Measurements from ENCODE around the gene SUPT3H. TPM values are rescaled to one million over a fixed set of nuclear protein-coding genes. Genes with fewer than 3 reads are reported as not detected.

Gene SUPT3H
- total and polyA plus RNA-seq, 2 of the 13 experiments (the other 11 are each of a cell fraction or from before 2014, with no cell fraction given), result 11.9 to 36.1 TPM

DNA sequence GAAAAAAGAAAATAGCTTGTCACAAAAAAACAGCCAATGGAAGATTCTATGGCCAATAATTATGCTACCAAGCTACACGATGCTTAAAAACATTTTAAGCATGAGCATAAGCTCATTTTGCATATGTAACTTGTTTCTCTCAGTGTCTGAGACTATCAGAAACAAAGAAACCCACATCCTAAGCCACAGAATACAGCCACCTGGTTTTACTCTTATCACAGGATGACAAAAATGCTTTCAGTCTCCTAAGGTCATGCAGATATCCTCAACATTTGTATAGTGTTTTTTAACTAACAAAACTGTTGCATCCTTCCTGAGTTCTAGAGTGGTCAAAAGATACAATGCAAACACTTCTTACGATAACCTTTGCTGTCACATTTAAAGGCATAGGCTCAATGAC lies 221.7 kb downstream of the SUPT3H start (continued):
- TF ChIP-seq ARID5B (CRISPR knock-in tag; IDR thresholded peaks at IDR 0.05) (no peak), BRF2 (CRISPR knock-in tag; IDR thresholded peaks at IDR 0.05) (no peak), KMT2B (CRISPR knock-in tag; IDR thresholded peaks at IDR 0.05) (no peak), RXRB (CRISPR knock-in tag; IDR thresholded peaks at IDR 0.05; ENCODE audit: borderline replicate concordance) (no peak)
- TF ChIP-seq, protein P1, sequence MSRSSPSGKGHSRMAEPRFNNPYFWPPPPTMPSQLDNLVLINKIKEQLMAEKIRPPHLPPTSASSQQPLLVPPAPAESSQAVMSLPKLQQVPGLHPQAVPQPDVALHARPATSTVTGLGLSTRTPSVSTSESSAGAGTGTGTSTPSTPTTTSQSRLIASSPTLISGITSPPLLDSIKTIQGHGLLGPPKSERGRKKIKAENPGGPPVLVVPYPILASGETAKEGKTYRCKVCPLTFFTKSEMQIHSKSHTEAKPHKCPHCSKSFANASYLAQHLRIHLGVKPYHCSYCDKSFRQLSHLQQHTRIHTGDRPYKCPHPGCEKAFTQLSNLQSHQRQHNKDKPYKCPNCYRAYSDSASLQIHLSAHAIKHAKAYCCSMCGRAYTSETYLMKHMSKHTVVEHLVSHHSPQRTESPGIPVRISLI (CRISPR knock-in tag; IDR thresholded peaks at IDR 0.05; ENCODE audit: borderline replicate concordance), result no peak

- POLR2A ChIA-PET, result no interaction called here
- in situ Hi-C loops (cut with HindIII; ENCODE audit: extremely low pct_ligation_motif_present, low pct_unique_long_range_greater_than_20kb), result no loop called here
- H2AFZ ChIP-seq (ENCODE audit: low read length), result no peak overlapping the region
- H3K27ac ChIP-seq (ENCODE audit: extremely low read length, insufficient read depth, low read length), result no peak overlapping the region
- no peaks in the 10 kb centered on the region for H3K9me3 ChIP-seq (ENCODE audit: low read length)
- DNase-seq (ENCODE audit: low spot score), result no peak
- H3K4me2 ChIP-seq (ENCODE audit: low read depth, low read length), result no peak overlapping the region
- no peak for ATAC-seq
- no peaks in the 10 kb centered on the region for H3K27me3 ChIP-seq (ENCODE audit: control insufficient read depth in 1 of 2, insufficient read depth in 2 of 2, low read length in 2 of 2)
- no peak overlapping the region for H3K4me3 ChIP-seq (replicated peaks in 1 of 3; ENCODE audit: insufficient read depth in 1 of 3, low read depth in 2 of 3, low read length in 3 of 3)
- CTCF ChIA-PET (ENCODE audit: low intra/inter-chr PET ratio, low total read pairs), result no interaction called here
- H3K9ac ChIP-seq (ENCODE audit: insufficient read depth, low read depth, low read length), result no peak overlapping the region
- no peaks in the 10 kb centered on the region for H3K79me2 ChIP-seq (ENCODE audit: insufficient read depth, low read length)
- 95% methylated on average over 2 of the region's 2 CpGs for WGBS (ENCODE audit: low lambda C conversion rate)
- no peak for FAIRE-seq
- no peaks in the 10 kb centered on the region for H3K4me1 ChIP-seq (ENCODE audit: insufficient read depth, low read length)
- no peaks in the 10 kb centered on the region for H3K36me3 ChIP-seq (replicated peaks in 1 of 2; ENCODE audit: control insufficient read depth in 1 of 2, insufficient read depth in 2 of 2, low read length in 2 of 2)
- BruUV-seq (replicated peaks), result no TSS peak
- H4K20me1 ChIP-seq (ENCODE audit: insufficient read depth, low read length), result no peaks in the 10 kb centered on the region
- intact Hi-C loops (cut with micrococcal nuclease; ENCODE audit: unreplicated experiment), result no loop called here
- TF ChIP-seq ZNF510 (CRISPR knock-in tag; IDR thresholded peaks at IDR 0.05; ENCODE audit: low read depth) (no peak), ZBTB44 (CRISPR knock-in tag; IDR thresholded peaks at IDR 0.05) (no peak), NR2F2 (IDR thresholded peaks at IDR 0.05; ENCODE audit: borderline replicate concordance, low read depth) (no peak), ZNF761 (CRISPR knock-in tag; conservative IDR thresholded peaks at IDR 0.05) (no peak), ZBTB8A (CRISPR knock-in tag; IDR thresholded peaks at IDR 0.05; ENCODE audit: borderline replicate concordance, low read depth) (no peak), ARNTL (CRISPR knock-in tag; IDR thresholded peaks at IDR 0.05) (no peak), TOE1 (CRISPR knock-in tag; IDR thresholded peaks at IDR 0.05) (no peak)
- TF ChIP-seq, protein P2, sequence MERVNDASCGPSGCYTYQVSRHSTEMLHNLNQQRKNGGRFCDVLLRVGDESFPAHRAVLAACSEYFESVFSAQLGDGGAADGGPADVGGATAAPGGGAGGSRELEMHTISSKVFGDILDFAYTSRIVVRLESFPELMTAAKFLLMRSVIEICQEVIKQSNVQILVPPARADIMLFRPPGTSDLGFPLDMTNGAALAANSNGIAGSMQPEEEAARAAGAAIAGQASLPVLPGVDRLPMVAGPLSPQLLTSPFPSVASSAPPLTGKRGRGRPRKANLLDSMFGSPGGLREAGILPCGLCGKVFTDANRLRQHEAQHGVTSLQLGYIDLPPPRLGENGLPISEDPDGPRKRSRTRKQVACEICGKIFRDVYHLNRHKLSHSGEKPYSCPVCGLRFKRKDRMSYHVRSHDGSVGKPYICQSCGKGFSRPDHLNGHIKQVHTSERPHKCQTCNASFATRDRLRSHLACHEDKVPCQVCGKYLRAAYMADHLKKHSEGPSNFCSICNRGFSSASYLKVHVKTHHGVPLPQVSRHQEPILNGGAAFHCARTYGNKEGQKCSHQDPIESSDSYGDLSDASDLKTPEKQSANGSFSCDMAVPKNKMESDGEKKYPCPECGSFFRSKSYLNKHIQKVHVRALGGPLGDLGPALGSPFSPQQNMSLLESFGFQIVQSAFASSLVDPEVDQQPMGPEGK (CRISPR knock-in tag; IDR thresholded peaks at IDR 0.05), result no peak
Measured at GRCh38 chr6:45155341-45155894, 222.3 kb downstream of the SUPT3H start.

Data from HepG2 (cell line).